HepG2 (cell line): ENCODE results near the gene YY1AP1. TPM values are rescaled to one million over a fixed set of nuclear protein-coding genes. Genes with fewer than 3 reads are reported as not detected.

Experiments used
- ATAC-seq: fragments of 200-7000 bp; cut with Tn5 transposase; 3 replicates; pipeline ENCODE4 v1.9.1; 2020; ENCODE audit warnings: mild to moderate bottlenecking, moderate library complexity
- BruUV-seq: library from RNA; stranded (reverse); fragments of 400-500 nt; replicated peaks from 2 replicates; lab custom pipeline; 2021; lab: Mats Ljungman, UMichigan
- CTCF ChIA-PET: fragments of 300-600 bp; formaldehyde crosslinking; extraction: SDS; loops from one replicate; lab custom pipeline; 2021; ENCODE audit warnings: low total read pairs, inconsistent platforms, low intra/inter-chr PET ratio; lab: Yijun Ruan, JAX
- POLR2A ChIA-PET: fragments of 350-600 bp; sonication (Branson Sonifier 250); formaldehyde crosslinking; loops from one replicate; lab custom pipeline; 2020; ENCODE audit warnings: antibody characterized with exemption, inconsistent platforms; lab: Yijun Ruan, JAX
- DNase-seq: peaks from one replicate; pipeline ENCODE4 v3.0.0-alpha.2; 2015; ENCODE audit warnings: low spot score
- FAIRE-seq: peaks from 3 replicates; lab custom pipeline; 2011; peaks lifted over from hg19 to GRCh38; lab: Jason Lieb, UNC
- H2AFZ ChIP-seq: one replicate; pipeline ENCODE4 v1.6.1; 2011; ENCODE audit warnings: low read length, inconsistent platforms
- H3K27ac ChIP-seq: fragments of 300-600 bp; 3 replicates; pipeline ENCODE4 v1.8.0; 2011; ENCODE audit warnings: mixed run types, mild to moderate bottlenecking, mixed read lengths, low read length, inconsistent platforms; ENCODE audit not compliant: insufficient read depth; ENCODE audit errors: extremely low read length
- H3K27me3 ChIP-seq, 2 experiments: fragments of 200-600 bp in 1 of 2; 2 replicates in 1 of 2; 3 replicates in 1 of 2; pipeline versions ENCODE4 v1.6.0 to v1.8.0; 2011; ENCODE audit warnings: low read length in 2 of 2, mild to moderate bottlenecking in 2 of 2, moderate library complexity in 2 of 2, inconsistent platforms in 1 of 2; ENCODE audit not compliant: insufficient read depth in 2 of 2, control insufficient read depth in 1 of 2
- H3K36me3 ChIP-seq, 2 experiments: fragments of 200-600 bp in 1 of 2; replicated peaks in 1 of 2; 2 replicates in 1 of 2; 3 replicates in 1 of 2; pipeline versions ENCODE4 v1.5.1 to v1.8.0; 2011; ENCODE audit warnings: low read length in 2 of 2, inconsistent platforms in 1 of 2; ENCODE audit not compliant: insufficient read depth in 2 of 2, control insufficient read depth in 1 of 2
- H3K4me1 ChIP-seq: 2 replicates; pipeline ENCODE4 v1.5.1; 2012; ENCODE audit warnings: low read length, inconsistent platforms; ENCODE audit not compliant: insufficient read depth
- H3K4me2 ChIP-seq: 2 replicates; pipeline ENCODE4 v1.6.0; 2011; ENCODE audit warnings: low read depth, low read length, inconsistent platforms
- H3K4me3 ChIP-seq, 3 experiments: fragments of 200-600 bp in 1 of 3; sonication (generic), shearing (Covaris generic) in 1 of 3; replicated peaks in 1 of 3; 2 replicates each; pipeline ENCODE4 v1.5.1; 2011 to 2016; ENCODE audit warnings: low read length in 3 of 3, inconsistent platforms in 2 of 3, low read depth in 2 of 3, mild to moderate bottlenecking in 2 of 3, control low read depth in 1 of 3, mixed read lengths in 1 of 3; ENCODE audit not compliant: insufficient read depth in 1 of 3
- H3K79me2 ChIP-seq: one replicate; pipeline ENCODE4 v1.6.1; 2011; ENCODE audit warnings: low read length, inconsistent platforms; ENCODE audit not compliant: insufficient read depth
- H3K9ac ChIP-seq: 2 replicates; pipeline ENCODE4 v1.6.0; 2011; ENCODE audit warnings: mild to moderate bottlenecking, low read depth, low read length, inconsistent platforms; ENCODE audit not compliant: insufficient read depth
- H3K9me3 ChIP-seq: 2 replicates; pipeline ENCODE4 v1.5.1; 2012; ENCODE audit warnings: mild to moderate bottlenecking, low read length
- H4K20me1 ChIP-seq: 2 replicates; pipeline ENCODE4 v1.6.0; 2011; ENCODE audit warnings: inconsistent platforms, mild to moderate bottlenecking, low read length, moderate library complexity; ENCODE audit not compliant: insufficient read depth
- ATF7 ChIP-seq, 2 experiments: fragments of 450-650 bp in 1 of 2; sonication (generic) in 1 of 2; formaldehyde crosslinking in 1 of 2; IDR thresholded peaks; 2 replicates each; pipeline versions ENCODE4 v1.4.0 to v1.6.1; 2016 to 2020; ENCODE audit warnings: antibody characterized with exemption in 1 of 2, mild to moderate bottlenecking in 1 of 2, missing genetic modification reagents in 1 of 2
- MAF1 ChIP-seq: sonication (generic); formaldehyde crosslinking; IDR thresholded peaks from 2 replicates; pipeline ENCODE4 v1.5.0; 2020; ENCODE audit warnings: missing genetic modification reagents, borderline replicate concordance
- MED8 ChIP-seq: sonication (generic); formaldehyde crosslinking; IDR thresholded peaks from 2 replicates; pipeline ENCODE4 v1.8.1; 2023; ENCODE audit warnings: mild to moderate bottlenecking, missing genetic modification reagents; ENCODE audit not compliant: insufficient replicate concordance
- ZNF33B ChIP-seq: sonication (generic); formaldehyde crosslinking; IDR thresholded peaks from 2 replicates; pipeline ENCODE4 v1.5.1; 2020; ENCODE audit warnings: mild to moderate bottlenecking, missing genetic modification reagents
- ZNF577 ChIP-seq: sonication (generic); formaldehyde crosslinking; IDR thresholded peaks from 2 replicates; pipeline ENCODE4 v1.4.0; 2020; ENCODE audit warnings: mild to moderate bottlenecking, low read depth, missing genetic modification reagents, borderline replicate concordance
- in situ Hi-C: cut with HindIII; loops from 2 replicates; pipeline ENCODE4 v1.10.0; 2017; ENCODE audit warnings: low pct_unique_long_range_greater_than_20kb; ENCODE audit not compliant: extremely low pct_ligation_motif_present
- intact Hi-C: fragments of 100-400 bp; cut with micrococcal nuclease; formaldehyde crosslinking; loops from one replicate; pipeline ENCODE4 v1.10.0; 2022; ENCODE audit not compliant: unreplicated experiment
- polyA plus RNA-seq, 8 experiments: library from polyadenylated mRNA; depleted of rRNA in 3 of 8; stranded (reverse) in 7 of 8; unstranded in 1 of 8; fragments of >200 nt; fragmentation: Illumina TruSeq in 4 of 8; extraction: Trizol in 4 of 8; gene quantifications; 2 replicates each; pipeline versions ENCODE4 v1.2.1 to v1.2.3, GENCODE V29; 2011 to 2016; ENCODE audit warnings: low read depth in 4 of 8, missing spikeins in 1 of 8, mixed read lengths in 1 of 8; ENCODE audit not compliant: insufficient read depth in 1 of 8
- total RNA-seq, 5 experiments: library from RNA; depleted of rRNA; stranded (reverse); fragments of >200 nt; fragmentation: Illumina TruSeq; extraction: Trizol; gene quantifications; 2 replicates each; pipeline ENCODE4 v1.2.3, GENCODE V29; 2016; ENCODE audit warnings: low read depth in 1 of 5
- TF ChIP-seq, protein P1 (sequence below): sonication (generic); formaldehyde crosslinking; IDR thresholded peaks from 2 replicates; pipeline ENCODE4 v1.4.0; 2020; ENCODE audit warnings: missing genetic modification reagents
- TF ChIP-seq, protein P2 (sequence below): sonication (generic); formaldehyde crosslinking; IDR thresholded peaks from 2 replicates; pipeline ENCODE4 v1.5.1; 2020; ENCODE audit warnings: mild to moderate bottlenecking, missing genetic modification reagents, moderate library complexity

YY1AP1 gene
- total and polyA plus RNA-seq, 2 of the 13 experiments (the other 11 are each of a cell fraction or from before 2014, with no cell fraction given): 28.5 to 69.4 TPM

DNA sequence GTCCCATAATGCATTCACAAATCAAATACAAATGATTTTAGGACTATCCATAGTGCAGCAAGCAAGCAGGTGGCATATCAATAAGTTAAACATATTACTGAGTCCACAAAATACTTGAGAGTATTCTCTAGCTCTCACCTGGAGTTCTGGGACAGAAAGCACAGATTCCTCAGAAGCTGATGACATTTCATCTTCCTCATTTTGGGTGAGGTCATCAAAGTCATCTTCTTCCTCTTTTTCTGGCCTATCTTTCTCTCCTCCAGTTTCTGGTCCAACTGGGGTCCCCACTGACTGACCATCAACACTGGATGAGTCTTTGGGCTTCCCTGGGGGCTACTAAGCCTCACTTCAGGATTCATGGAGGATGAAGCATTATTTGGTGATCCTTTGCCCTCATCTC lies 38.9 kb downstream of the YY1AP1 start:
- POLR2A ChIA-PET: no interaction called here
- intact Hi-C loops: no loop called here
- no peaks in the 10 kb centered on the region for H3K36me3 ChIP-seq
- CTCF ChIA-PET: no interaction called here
- FAIRE-seq: no peak
- 0 out of 2 replicates have a peak, but pooled peaks have one; percentile 19 for TF ChIP-seq ATF7 (IDR thresholded peaks at IDR 0.05)
- no peak for TF ChIP-seq ATF7 (CRISPR knock-in tag; IDR thresholded peaks at IDR 0.05)
- no peak for TF ChIP-seq MAF1 (CRISPR knock-in tag)
- no peak for TF ChIP-seq MED8
- TF ChIP-seq, protein P1, sequence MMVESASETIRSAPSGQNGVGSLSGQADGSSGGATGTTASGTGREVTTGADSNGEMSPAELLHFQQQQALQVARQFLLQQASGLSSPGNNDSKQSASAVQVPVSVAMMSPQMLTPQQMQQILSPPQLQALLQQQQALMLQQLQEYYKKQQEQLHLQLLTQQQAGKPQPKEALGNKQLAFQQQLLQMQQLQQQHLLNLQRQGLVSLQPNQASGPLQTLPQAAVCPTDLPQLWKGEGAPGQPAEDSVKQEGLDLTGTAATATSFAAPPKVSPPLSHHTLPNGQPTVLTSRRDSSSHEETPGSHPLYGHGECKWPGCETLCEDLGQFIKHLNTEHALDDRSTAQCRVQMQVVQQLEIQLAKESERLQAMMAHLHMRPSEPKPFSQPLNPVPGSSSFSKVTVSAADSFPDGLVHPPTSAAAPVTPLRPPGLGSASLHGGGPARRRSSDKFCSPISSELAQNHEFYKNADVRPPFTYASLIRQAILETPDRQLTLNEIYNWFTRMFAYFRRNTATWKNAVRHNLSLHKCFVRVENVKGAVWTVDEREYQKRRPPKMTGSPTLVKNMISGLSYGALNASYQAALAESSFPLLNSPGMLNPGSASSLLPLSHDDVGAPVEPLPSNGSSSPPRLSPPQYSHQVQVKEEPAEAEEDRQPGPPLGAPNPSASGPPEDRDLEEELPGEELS (CRISPR knock-in tag): no peak
- TF ChIP-seq, protein P2, sequence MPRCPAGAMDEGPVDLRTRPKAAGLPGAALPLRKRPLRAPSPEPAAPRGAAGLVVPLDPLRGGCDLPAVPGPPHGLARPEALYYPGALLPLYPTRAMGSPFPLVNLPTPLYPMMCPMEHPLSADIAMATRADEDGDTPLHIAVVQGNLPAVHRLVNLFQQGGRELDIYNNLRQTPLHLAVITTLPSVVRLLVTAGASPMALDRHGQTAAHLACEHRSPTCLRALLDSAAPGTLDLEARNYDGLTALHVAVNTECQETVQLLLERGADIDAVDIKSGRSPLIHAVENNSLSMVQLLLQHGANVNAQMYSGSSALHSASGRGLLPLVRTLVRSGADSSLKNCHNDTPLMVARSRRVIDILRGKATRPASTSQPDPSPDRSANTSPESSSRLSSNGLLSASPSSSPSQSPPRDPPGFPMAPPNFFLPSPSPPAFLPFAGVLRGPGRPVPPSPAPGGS (CRISPR knock-in tag): no peak
- no peak for TF ChIP-seq ZNF33B (CRISPR knock-in tag)
- no peak for TF ChIP-seq ZNF577 (CRISPR knock-in tag)
- in situ Hi-C loops: no loop called here
- H3K9me3 ChIP-seq: 0 out of 2 replicates have a peak, but pooled peaks cover 3% of the 10 kb centered on the region
- peaks cover 40% of the 10 kb centered on the region for H3K4me1 ChIP-seq
- no peak overlapping the region for H3K9ac ChIP-seq
- H3K4me3 ChIP-seq: no peak overlapping the region
- H3K79me2 ChIP-seq: no peaks in the 10 kb centered on the region
- H3K27me3 ChIP-seq: no peaks in the 10 kb centered on the region; a peak in 1 of 5 replicates
- H3K4me2 ChIP-seq: no peak overlapping the region
- H2AFZ ChIP-seq: no peak overlapping the region
- no peak for DNase-seq
- no TSS peak for BruUV-seq
- no peaks in the 10 kb centered on the region for H4K20me1 ChIP-seq
- H3K27ac ChIP-seq: no peak overlapping the region
- no peak for ATAC-seq
